Kidney (tissue), 14 donors: ENCODE data around the gene CARHSP1. TPM values are rescaled to one million over a fixed set of nuclear protein-coding genes. Genes with fewer than 3 reads are reported as not detected.

Source experiments
- DNase-seq, 5 donors: peaks; one replicate each; pipeline ENCODE4 v3.0.0-alpha.2; 2013 to 2020
- FAIRE-seq: peaks from 2 replicates; lab custom pipeline; 2012; peaks lifted over from hg19 to GRCh38; lab: Jason Lieb, UNC
- H3K27ac ChIP-seq, 2 donors: one replicate each; pipeline ENCODE4 v1.7.0; 2013; ENCODE audit warnings: low read depth in 2 of 2, low read length in 2 of 2, inconsistent platforms in 1 of 2
- H3K27me3 ChIP-seq: one replicate; pipeline ENCODE4 v1.7.1; 2013; ENCODE audit warnings: low read length, inconsistent platforms; ENCODE audit not compliant: control insufficient read depth, insufficient read depth
- H3K36me3 ChIP-seq, 3 donors: one replicate each; pipeline versions ENCODE4 v1.7.0 to v1.7.1; 2013; ENCODE audit warnings: low read length in 3 of 3, control low read depth in 1 of 3, inconsistent platforms in 1 of 3; ENCODE audit not compliant: insufficient read depth in 3 of 3, control insufficient read depth in 2 of 3
- H3K4me1 ChIP-seq, 3 donors: one replicate each; pipeline versions ENCODE4 v1.7.0 to v1.7.1; 2013; ENCODE audit warnings: low read length in 3 of 3, inconsistent platforms in 1 of 3, low read depth in 1 of 3; ENCODE audit not compliant: control insufficient read depth in 2 of 3, insufficient read depth in 2 of 3
- H3K4me3 ChIP-seq, 3 donors: one replicate each; pipeline versions ENCODE4 v1.7.0 to v1.8.1; 2013; ENCODE audit warnings: low read length in 3 of 3, control low read depth in 1 of 3, inconsistent platforms in 1 of 3
- H3K9ac ChIP-seq, 3 donors: one replicate each; pipeline versions ENCODE4 v1.7.0 to v1.7.1; 2013; ENCODE audit warnings: low read length in 3 of 3, control low read depth in 1 of 3, inconsistent platforms in 1 of 3
- H3K9me3 ChIP-seq, 3 donors: one replicate each; pipeline versions ENCODE4 v1.7.0 to v1.7.1; 2013; ENCODE audit warnings: low read length in 3 of 3, control low read depth in 1 of 3, inconsistent platforms in 1 of 3; ENCODE audit not compliant: control insufficient read depth in 2 of 3, insufficient read depth in 1 of 3
- intact Hi-C: fragments of 100-400 bp; cut with DNase I; formaldehyde crosslinking; loops from one replicate; pipeline ENCODE4 v1.11.1; 2022
- polyA plus RNA-seq: library from polyadenylated mRNA; stranded (reverse); fragments of 350-450 nt; fragmentation: Illumina TruSeq; extraction: RNeasy Lipid Tissue Mini Kit (QIAGEN cat#74804); gene quantifications from one replicate; pipeline ENCODE4 v1.2.3, GENCODE V29; 2014; ENCODE audit warnings: low read depth, low replicate concordance; ENCODE audit not compliant: insufficient read depth
- total RNA-seq: library from RNA; stranded (reverse); fragmentation: NEBNext Ultra II Directional; extraction: Animal tissue kit (Norgen Biotek cat#: 25700); gene quantifications from one replicate; pipeline ENCODE4 v1.2.1, GENCODE V29; 2021
- TF ChIP-seq, protein P1 (sequence below): IDR thresholded peaks from 3 replicates; pipeline ENCODE4 v1.5.1; 2012; ENCODE audit warnings: mild to moderate bottlenecking, moderate library complexity, borderline replicate concordance; ENCODE audit not compliant: insufficient read depth; ENCODE audit errors: extremely low read depth
- donor health status: control.
- donor health status: control.
- donor health status: control.
- donor health status: control.
- donor health status: control.
- donor health status: DM: yes; HTN: yes; CAD: no.
- donor health status: Normal renal cell carcinoma (clear cell type).

CARHSP1 gene
- total and polyA plus RNA-seq, 2 donors from 2014 or later = 130 to 134 TPM

DNA sequence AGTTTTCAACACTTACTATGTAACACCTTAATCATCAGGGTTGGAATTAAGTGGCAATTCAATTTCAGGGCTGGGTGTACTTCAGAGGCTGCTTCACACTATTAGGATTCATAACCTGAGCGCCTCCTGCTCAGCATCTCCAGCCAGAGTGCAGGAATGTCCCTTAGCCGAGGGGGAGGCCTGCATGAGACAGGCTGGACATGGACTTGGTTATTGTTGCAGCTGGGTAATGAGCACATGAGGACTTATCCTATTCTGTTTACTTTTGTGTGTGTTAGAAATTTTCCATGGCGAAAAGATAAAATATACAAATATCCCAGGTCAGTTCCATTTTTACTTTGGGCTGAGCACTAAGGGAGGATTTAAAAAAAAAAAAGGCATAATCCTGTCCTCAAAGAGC lies 60.8 kb downstream of the CARHSP1 start:
- Histone ChIP-seq H3K27ac (no peak overlapping the region), H3K9me3 (no peaks in the 10 kb centered on the region), H3K9ac (no peak overlapping the region), H3K27me3 (no peaks in the 10 kb centered on the region), H3K4me1 (no peaks in the 10 kb centered on the region), H3K36me3 (peaks cover 11 to 51% (median 40%) of the 10 kb centered on the region in 3 donors), H3K4me3 (no peak overlapping the region)
- intact Hi-C loops = loop anchor here (10.0 kb wide), 1 partner anchor 77 kb away; the partner anchor contains the start of gene LITAFD
- DNase-seq = no peak
- TF ChIP-seq, protein P1, sequence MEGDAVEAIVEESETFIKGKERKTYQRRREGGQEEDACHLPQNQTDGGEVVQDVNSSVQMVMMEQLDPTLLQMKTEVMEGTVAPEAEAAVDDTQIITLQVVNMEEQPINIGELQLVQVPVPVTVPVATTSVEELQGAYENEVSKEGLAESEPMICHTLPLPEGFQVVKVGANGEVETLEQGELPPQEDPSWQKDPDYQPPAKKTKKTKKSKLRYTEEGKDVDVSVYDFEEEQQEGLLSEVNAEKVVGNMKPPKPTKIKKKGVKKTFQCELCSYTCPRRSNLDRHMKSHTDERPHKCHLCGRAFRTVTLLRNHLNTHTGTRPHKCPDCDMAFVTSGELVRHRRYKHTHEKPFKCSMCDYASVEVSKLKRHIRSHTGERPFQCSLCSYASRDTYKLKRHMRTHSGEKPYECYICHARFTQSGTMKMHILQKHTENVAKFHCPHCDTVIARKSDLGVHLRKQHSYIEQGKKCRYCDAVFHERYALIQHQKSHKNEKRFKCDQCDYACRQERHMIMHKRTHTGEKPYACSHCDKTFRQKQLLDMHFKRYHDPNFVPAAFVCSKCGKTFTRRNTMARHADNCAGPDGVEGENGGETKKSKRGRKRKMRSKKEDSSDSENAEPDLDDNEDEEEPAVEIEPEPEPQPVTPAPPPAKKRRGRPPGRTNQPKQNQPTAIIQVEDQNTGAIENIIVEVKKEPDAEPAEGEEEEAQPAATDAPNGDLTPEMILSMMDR = no peak
- FAIRE-seq = no peak

DNA sequence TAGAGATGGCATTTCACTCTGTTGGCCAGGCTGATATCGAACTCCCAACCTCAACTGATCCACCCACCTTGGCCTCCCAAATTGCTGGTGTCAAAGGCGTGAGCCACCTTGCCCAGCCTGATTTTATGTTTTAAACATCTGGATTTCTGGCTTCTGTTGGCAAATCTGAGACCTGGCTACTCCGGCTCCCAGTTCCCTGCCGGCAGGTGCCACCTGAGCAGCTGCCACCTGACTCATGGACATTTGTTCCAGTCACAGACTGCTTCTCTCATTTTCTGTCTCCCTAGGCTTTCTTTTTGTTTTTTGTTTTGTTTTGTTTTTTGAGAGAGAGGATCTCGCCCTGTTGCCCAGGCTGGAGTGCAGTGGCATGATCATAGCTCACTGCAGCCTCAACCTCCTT lies 61.6 kb downstream of the CARHSP1 start:
- intact Hi-C loops = loop anchor here (10.0 kb wide), 1 partner anchor 78 kb away; the partner anchor contains the start of gene LITAFD
- Histone ChIP-seq H3K9me3 (no peaks in the 10 kb centered on the region), H3K27me3 (no peaks in the 10 kb centered on the region), H3K27ac (no peak overlapping the region), H3K9ac (no peak overlapping the region), H3K4me1 (no peaks in the 10 kb centered on the region), H3K36me3 (peaks cover 12 to 49% (median 37%) of the 10 kb centered on the region in 3 donors), H3K4me3 (no peak overlapping the region)
- TF ChIP-seq, protein P1 = no peak
- FAIRE-seq (no peak), DNase-seq (no peak)

DNA sequence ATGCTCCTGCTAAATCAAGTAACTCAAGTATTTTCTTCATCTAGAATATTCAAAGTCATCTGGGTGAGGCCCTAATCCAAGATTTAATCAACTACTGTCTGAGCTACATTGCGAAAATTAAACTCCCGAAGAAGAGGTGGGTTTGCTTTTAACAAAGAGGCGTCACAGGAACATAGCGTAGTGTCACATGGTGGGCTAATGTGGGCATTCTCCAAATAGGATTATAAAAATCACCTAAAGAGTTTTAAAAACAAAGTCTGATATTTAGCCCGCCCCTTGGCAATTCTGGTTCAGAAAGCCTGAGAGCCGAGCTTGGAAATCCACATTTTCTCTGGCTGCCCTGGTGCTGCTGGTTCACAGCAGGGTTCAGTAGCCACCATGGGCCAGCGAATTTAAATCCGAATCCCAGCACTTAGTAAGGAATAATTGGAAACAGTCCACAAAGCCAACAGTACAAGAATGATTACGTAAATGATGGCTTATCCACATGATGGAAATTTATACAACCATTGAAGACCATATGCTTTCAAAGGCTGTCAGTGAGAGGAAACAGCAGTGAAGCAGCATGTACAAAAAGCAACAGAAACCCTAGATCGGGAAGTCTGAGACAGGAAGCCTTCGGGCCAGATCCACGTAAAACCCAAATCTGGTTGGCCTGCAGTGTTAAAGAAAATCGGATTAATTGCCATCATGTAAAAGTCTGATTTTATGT lies 62.4 kb downstream of the CARHSP1 start:
- no peak overlapping the region for H3K27ac ChIP-seq
- peaks cover 7 to 47% (median 33%) of the 10 kb centered on the region in 3 donors for H3K36me3 ChIP-seq
- H3K4me3 ChIP-seq = no peak overlapping the region
- intact Hi-C loops = loop anchor here (10.0 kb wide), 1 partner anchor 78 kb away; the partner anchor contains the start of gene LITAFD
- H3K27me3 ChIP-seq = no peaks in the 10 kb centered on the region
- no peak for FAIRE-seq
- DNase-seq = no peak
- no peaks in the 10 kb centered on the region for H3K9me3 ChIP-seq
- H3K4me1 ChIP-seq = peaks cover 0 to under 1% (median 0%) of the 10 kb centered on the region in 3 donors
- no peak overlapping the region for H3K9ac ChIP-seq
- TF ChIP-seq, protein P1 = no peak
